H9 (cell line): ENCODE measurements around the gene CPNE7. TPM values are rescaled to one million over a fixed set of nuclear protein-coding genes. Genes with fewer than 3 reads are reported as not detected.

Experiments used
- DNase-seq: peaks from one replicate; pipeline ENCODE4 v3.0.0-alpha.2; 2017
- H2AFZ ChIP-seq: one replicate; pipeline ENCODE4 v1.6.1; 2013; ENCODE audit warnings: mild to moderate bottlenecking, low read length, control low read depth, moderate library complexity
- H2AK5ac ChIP-seq: 2 replicates; pipeline ENCODE4 v1.6.1; 2013; ENCODE audit warnings: low read length, control low read depth, mixed read lengths; ENCODE audit not compliant: insufficient read length
- H2BK120ac ChIP-seq: one replicate; pipeline ENCODE4 v1.6.1; 2013; ENCODE audit warnings: low read depth, mild to moderate bottlenecking, low read length, control low read depth, inconsistent platforms; ENCODE audit not compliant: poor library complexity, severe bottlenecking
- H2BK12ac ChIP-seq: 2 replicates; pipeline ENCODE4 v1.6.1; 2013; ENCODE audit warnings: low read length, control low read depth, mixed read lengths, low read depth; ENCODE audit not compliant: insufficient read length
- H2BK15ac ChIP-seq: 2 replicates; pipeline ENCODE4 v1.6.1; 2013; ENCODE audit warnings: low read depth, low read length, control low read depth
- H2BK20ac ChIP-seq: one replicate; pipeline ENCODE4 v1.6.1; 2013; ENCODE audit warnings: low read depth, mild to moderate bottlenecking, low read length, control low read depth, inconsistent platforms; ENCODE audit not compliant: poor library complexity, severe bottlenecking
- H2BK5ac ChIP-seq: 2 replicates; pipeline ENCODE4 v1.6.1; 2013; ENCODE audit warnings: low read length, control low read depth, mixed read lengths; ENCODE audit not compliant: insufficient read length
- H3K14ac ChIP-seq: 2 replicates; pipeline ENCODE4 v1.6.1; 2013; ENCODE audit warnings: low read length, control low read depth; ENCODE audit not compliant: insufficient read depth
- H3K18ac ChIP-seq: 2 replicates; pipeline ENCODE4 v1.6.1; 2013; ENCODE audit warnings: low read depth, mild to moderate bottlenecking, mixed read lengths, low read length, control low read depth; ENCODE audit not compliant: insufficient read length
- H3K23ac ChIP-seq: 2 replicates; pipeline ENCODE4 v1.6.1; 2013; ENCODE audit warnings: low read length, control low read depth, mixed read lengths, low read depth; ENCODE audit not compliant: insufficient read length
- H3K23me2 ChIP-seq: 2 replicates; pipeline ENCODE4 v1.6.1; 2013; ENCODE audit warnings: low read depth, mild to moderate bottlenecking, mixed read lengths, low read length, control low read depth; ENCODE audit not compliant: insufficient read length, poor library complexity, severe bottlenecking
- H3K27ac ChIP-seq: 2 replicates; pipeline ENCODE4 v1.5.1; 2013; ENCODE audit warnings: low read length, control low read depth, mixed read lengths, low read depth; ENCODE audit not compliant: insufficient read length
- H3K27me3 ChIP-seq: 2 replicates; pipeline ENCODE4 v1.6.1; 2013; ENCODE audit warnings: low read length, control low read depth, inconsistent platforms; ENCODE audit not compliant: insufficient read depth
- H3K4ac ChIP-seq: 2 replicates; pipeline ENCODE4 v1.6.1; 2013; ENCODE audit warnings: low read depth, mild to moderate bottlenecking, control low read depth, inconsistent platforms, low read length, moderate library complexity
- H3K4me1 ChIP-seq: 2 replicates; pipeline ENCODE4 v1.6.1; 2013; ENCODE audit warnings: low read length, control low read depth, inconsistent platforms; ENCODE audit not compliant: insufficient read depth
- H3K4me2 ChIP-seq: 2 replicates; pipeline ENCODE4 v1.6.1; 2013; ENCODE audit warnings: low read length, control low read depth, mixed read lengths; ENCODE audit not compliant: insufficient read length, insufficient read depth
- H3K56ac ChIP-seq: 2 replicates; pipeline ENCODE4 v1.6.1; 2013; ENCODE audit warnings: low read depth, mild to moderate bottlenecking, mixed read lengths, low read length, control low read depth; ENCODE audit not compliant: insufficient read length
- H3K79me1 ChIP-seq: 2 replicates; pipeline ENCODE4 v1.6.1; 2013; ENCODE audit warnings: low read depth, mild to moderate bottlenecking, moderate library complexity, low read length, control low read depth, inconsistent platforms; ENCODE audit not compliant: insufficient read depth, poor library complexity, severe bottlenecking
- H3K79me2 ChIP-seq: 2 replicates; pipeline ENCODE4 v1.6.1; 2013; ENCODE audit warnings: low read length, control low read depth, inconsistent platforms; ENCODE audit not compliant: insufficient read depth
- H3K9ac ChIP-seq: 2 replicates; pipeline ENCODE4 v1.6.1; 2013; ENCODE audit warnings: low read length, control low read depth, mixed read lengths; ENCODE audit not compliant: insufficient read length; ENCODE audit errors: extremely low read depth
- H3K9me3 ChIP-seq: one replicate; pipeline ENCODE4 v1.6.1; 2013; ENCODE audit warnings: low read depth, low read length, inconsistent platforms; ENCODE audit not compliant: control insufficient read depth
- H3T11ph ChIP-seq: one replicate; pipeline ENCODE4 v1.6.1; 2013; ENCODE audit warnings: mild to moderate bottlenecking, low read length, control low read depth, inconsistent platforms
- H4K20me1 ChIP-seq: one replicate; pipeline ENCODE4 v1.6.1; 2013; ENCODE audit not compliant: control insufficient read depth, insufficient read length, insufficient read depth
- H4K5ac ChIP-seq: 2 replicates; pipeline ENCODE4 v1.6.1; 2013; ENCODE audit warnings: low read depth, mild to moderate bottlenecking, mixed read lengths, low read length, control low read depth; ENCODE audit not compliant: insufficient read length
- H4K8ac ChIP-seq: replicated peaks from 2 replicates; pipeline ENCODE4 v1.6.1; 2013; ENCODE audit warnings: low read length, control low read depth, mixed read lengths, low read depth; ENCODE audit not compliant: insufficient read length
- H4K91ac ChIP-seq: 2 replicates; pipeline ENCODE4 v1.6.1; 2013; ENCODE audit warnings: low read depth, mild to moderate bottlenecking, moderate library complexity, mixed read lengths, low read length, control low read depth; ENCODE audit not compliant: insufficient read length
- H3K27ac Mint-ChIP-seq, 3 experiments: 2 replicates in 2 of 3; 3 replicates in 1 of 3; pipeline ENCODE4 v1.8.0; 2020 to 2021; ENCODE audit warnings: mixed read lengths in 3 of 3, mild to moderate bottlenecking in 1 of 3, moderate library complexity in 1 of 3
- H3K27me3 Mint-ChIP-seq: 2 replicates; pipeline ENCODE4 v1.8.0; 2021; ENCODE audit warnings: low read depth, mild to moderate bottlenecking, moderate library complexity, mixed read lengths
- H3K36me3 Mint-ChIP-seq, 3 experiments: 2 replicates in 2 of 3; 3 replicates in 1 of 3; pipeline ENCODE4 v1.8.0; 2020 to 2021; ENCODE audit warnings: low read depth in 3 of 3, mixed read lengths in 3 of 3; ENCODE audit not compliant: insufficient read depth in 1 of 3
- H3K4me1 Mint-ChIP-seq, 2 experiments: 2 replicates each; pipeline ENCODE4 v1.8.0; 2020; ENCODE audit warnings: mixed read lengths in 2 of 2
- H3K4me3 Mint-ChIP-seq, 2 experiments: 2 replicates in 1 of 2; 3 replicates in 1 of 2; pipeline ENCODE4 v1.8.0; 2020 to 2021; ENCODE audit warnings: mild to moderate bottlenecking in 2 of 2, mixed read lengths in 2 of 2, moderate library complexity in 1 of 2
- H3K9me3 Mint-ChIP-seq, 2 experiments: 2 replicates in 1 of 2; 3 replicates in 1 of 2; pipeline ENCODE4 v1.8.0; 2020; ENCODE audit warnings: mild to moderate bottlenecking in 2 of 2, mixed read lengths in 2 of 2, moderate library complexity in 1 of 2
- CTCF ChIP-seq: fragments of 200-600 bp; sonication (generic); conservative IDR thresholded peaks from 3 replicates; pipeline ENCODE4 v1.8.0; 2021; ENCODE audit warnings: antibody characterized with exemption, mild to moderate bottlenecking
- WGBS: extraction: QIAGEN DNeasy Blood & Tissue Kit; methylation state at CpG from one replicate; pipeline ENCODE4 v1.1.7; 2013; ENCODE audit warnings: missing lambda C conversion rate, low lambda C conversion rate, mixed read lengths; ENCODE audit not compliant: insufficient read length; ENCODE audit errors: extremely low coverage; 5-methylcytosine and 5-hydroxymethylcytosine counted together
- total RNA-seq: library from RNA; stranded (reverse); gene quantifications from 2 replicates; pipeline ENCODE4 v1.2.1, GENCODE V29; 2021

The CPNE7 gene
- total RNA-seq, 1 experiment from 2014 or later = 23.4 TPM

DNA sequence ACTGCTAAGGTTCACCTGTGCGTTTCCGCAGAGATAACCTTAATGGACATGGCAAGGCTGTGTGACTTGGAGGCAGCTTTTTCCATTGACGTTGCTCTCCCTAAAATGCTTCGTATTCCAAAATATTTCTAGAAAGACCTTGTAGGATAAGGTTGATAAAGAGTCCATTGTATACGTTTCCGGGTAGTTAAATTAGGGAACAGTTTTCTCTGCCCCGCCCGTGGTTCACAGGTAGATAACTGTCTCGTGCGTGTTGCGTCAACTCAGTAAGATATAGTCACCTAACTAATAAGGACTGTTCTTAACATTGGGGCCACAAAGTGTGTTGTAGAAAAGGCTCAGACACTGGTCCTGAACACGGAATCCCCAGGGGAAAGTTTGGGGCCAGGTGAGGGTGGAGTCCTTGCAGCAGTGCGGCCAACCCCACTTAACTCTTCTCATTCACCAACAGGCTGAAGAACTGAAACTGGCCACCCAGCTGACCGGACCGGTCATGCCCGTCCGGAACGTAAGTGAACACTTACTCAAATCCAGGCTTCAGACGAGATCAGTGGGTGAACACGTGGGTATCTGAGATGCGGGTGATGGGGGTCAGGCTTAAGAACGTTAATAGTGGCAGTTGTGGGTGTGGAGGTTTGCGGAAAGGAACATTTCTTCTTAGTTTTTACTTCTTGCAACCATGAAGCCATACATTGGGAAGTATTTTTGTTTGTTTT, 13.5 kb upstream of the CPNE7 start:
- no peak overlapping the region for H3K27ac ChIP-seq
- WGBS = no CpG with 5 or more reads among the region's 23 CpGs
- H3K4me3 Mint-ChIP-seq = peak overlapping the region; percentile 96

More for the DNA sequence above, 13.5 kb upstream of the CPNE7 start:
- Histone ChIP-seq H3K18ac (no peak overlapping the region), H3K79me1 (peaks cover 6% of the 10 kb centered on the region), H3K56ac (no peak overlapping the region), H4K5ac (peak overlapping the region; percentile 26), H3K4me2 (peak overlapping the region; percentile 97), H3K4me1 (no peaks in the 10 kb centered on the region; the same call in 1 of the 2 replicates), H3K9ac (peak overlapping the region; percentile 86), H4K8ac (no peak overlapping the region), H4K91ac (no peak overlapping the region), H3K79me2 (peaks cover 10% of the 10 kb centered on the region; the same call in 1 of the 2 replicates), H2AK5ac (no peak overlapping the region), H2BK5ac (no peak overlapping the region), H4K20me1 (peaks cover 4% of the 10 kb centered on the region), H3K23me2 (peaks cover 19% of the 10 kb centered on the region), H3T11ph (no peak overlapping the region), H3K14ac (no peak overlapping the region), H3K9me3 (no peaks in the 10 kb centered on the region), H3K4ac (no peak overlapping the region), H2BK15ac (no peak overlapping the region), H2AFZ (no peak overlapping the region), H3K27me3 (no peaks in the 10 kb centered on the region), H2BK12ac (no peak overlapping the region), H3K23ac (no peak overlapping the region), H2BK20ac (no peak overlapping the region), H2BK120ac (no peak overlapping the region)
- peak overlapping the region; percentile 92 to 96 (median 95) for H3K27ac Mint-ChIP-seq
- H3K9me3 Mint-ChIP-seq = no peaks in the 10 kb centered on the region; a peak in 1 of 5 replicates
- H3K36me3 Mint-ChIP-seq = peaks cover 26 to 48% (median 38%) of the 10 kb centered on the region in 3 experiments
- H3K27me3 Mint-ChIP-seq = peaks cover 3% of the 10 kb centered on the region
- peaks cover 45 to 48% of the 10 kb centered on the region in 2 experiments for H3K4me1 Mint-ChIP-seq
- DNase-seq = no peak
- TF ChIP-seq CTCF = no peak
